Hematopoietic multipotent progenitor cell treated with erythropoietin and hydrocortisone succinate and interleukin-3 and kit ligand, for 17 days (in vitro differentiated cells): ENCODE results near the gene DEPDC1B.
"Not testable (repeated sequence)": the region's sequence is repeated elsewhere in the genome, so short reads cannot be mapped to it uniquely, and the experiment has no call there.

Experiments
- DNase-seq: peaks from one replicate; pipeline ENCODE4 v3.0.0-alpha.2; 2015; ENCODE audit warnings: low spot score

DEPDC1B gene

DNA sequence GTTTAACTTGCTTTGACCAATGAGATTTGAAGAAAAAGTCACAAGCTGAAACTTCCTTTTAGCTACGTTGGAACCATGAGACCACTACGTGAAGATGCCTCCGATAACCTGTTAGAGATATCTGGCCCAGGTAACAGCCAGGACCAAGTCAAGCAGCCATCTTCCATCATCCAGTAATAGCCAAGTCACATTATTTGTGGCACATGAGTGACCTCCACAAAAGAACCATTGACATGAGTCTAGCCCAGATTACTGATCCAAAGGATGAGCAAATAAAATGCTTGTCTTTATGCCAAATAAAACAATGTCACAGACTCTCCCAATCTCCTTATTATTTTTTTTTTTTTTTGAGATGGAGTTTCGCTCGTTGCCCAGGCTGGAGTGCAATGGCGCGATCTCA, 1.6 kb downstream of the DEPDC1B start:
- DNase-seq = no peak

DNA sequence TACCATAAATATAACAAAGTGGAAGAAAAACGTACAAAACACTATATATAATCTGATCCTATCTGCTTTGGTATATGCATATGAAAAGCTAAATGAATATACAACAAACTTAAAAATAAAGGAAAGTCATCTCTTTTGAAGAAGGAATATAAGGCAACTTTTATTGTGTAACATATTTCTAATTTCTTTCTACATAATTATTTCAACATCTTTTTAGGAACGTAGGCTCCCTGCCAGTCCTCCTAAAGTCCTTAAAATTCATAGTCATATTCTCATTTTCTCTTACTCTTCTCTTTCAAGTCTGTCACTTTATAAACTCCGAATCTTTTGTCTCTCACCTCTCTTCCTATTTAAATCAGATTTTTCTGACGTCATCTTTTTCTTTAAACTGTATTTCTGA, 9.6 kb downstream of the DEPDC1B start:
- DNase-seq = no peak

DNA sequence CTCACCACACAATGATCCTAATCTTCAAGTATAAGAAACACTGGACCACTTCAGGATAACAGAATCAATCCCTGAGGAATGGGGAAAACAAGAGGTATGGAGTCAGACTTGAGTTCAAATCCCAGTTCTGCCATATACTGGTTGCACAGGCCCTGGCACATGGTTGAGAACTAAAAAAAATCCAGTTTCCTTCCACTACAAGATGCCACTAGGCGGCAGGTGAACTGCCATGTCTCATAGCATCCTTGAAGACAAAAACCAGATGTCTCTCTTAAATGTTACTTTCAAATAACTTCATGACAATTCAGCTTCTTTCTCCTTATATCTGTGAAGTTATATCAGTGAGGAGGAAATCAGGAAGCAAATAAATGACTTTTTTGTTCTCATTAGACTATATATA, 11.0 kb downstream of the DEPDC1B start:
- no peak for DNase-seq

DNA sequence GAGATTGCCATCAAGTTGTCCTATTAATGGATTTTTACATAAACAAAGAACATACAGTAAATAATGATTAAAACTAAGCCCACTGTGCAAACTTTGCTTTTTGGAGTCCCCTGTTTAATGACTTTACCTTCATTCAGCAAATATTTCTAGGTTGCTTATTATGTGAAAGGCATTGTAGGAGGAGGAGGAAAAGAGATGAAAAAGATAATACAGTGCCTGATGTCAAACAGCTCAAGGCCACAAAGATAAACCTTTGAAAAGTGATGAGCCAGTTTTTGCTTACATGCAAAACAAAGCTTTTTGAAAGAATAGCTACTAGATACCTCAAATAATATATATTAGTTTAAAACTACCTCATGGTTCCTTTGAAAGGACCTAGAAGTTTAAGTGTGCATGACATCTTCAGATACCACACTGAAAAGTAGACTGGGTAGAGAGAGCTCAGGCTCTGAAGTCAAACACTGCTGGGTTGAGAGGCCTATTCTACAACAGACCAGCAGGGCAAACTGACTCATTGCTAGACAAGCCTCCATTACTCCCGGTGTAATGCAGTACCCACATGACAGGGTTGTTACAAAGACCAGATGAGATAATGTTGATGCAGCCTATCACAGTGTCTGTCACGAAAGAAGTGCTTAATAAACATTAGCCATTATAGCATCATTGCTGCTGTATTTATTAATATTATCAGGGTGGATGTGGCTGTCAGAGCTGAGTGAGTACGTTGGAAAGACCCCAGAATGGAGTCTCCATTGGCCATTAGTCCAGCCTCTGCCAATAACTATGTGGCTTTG, 11.8 kb downstream of the DEPDC1B start:
- DNase-seq = no peak

DNA sequence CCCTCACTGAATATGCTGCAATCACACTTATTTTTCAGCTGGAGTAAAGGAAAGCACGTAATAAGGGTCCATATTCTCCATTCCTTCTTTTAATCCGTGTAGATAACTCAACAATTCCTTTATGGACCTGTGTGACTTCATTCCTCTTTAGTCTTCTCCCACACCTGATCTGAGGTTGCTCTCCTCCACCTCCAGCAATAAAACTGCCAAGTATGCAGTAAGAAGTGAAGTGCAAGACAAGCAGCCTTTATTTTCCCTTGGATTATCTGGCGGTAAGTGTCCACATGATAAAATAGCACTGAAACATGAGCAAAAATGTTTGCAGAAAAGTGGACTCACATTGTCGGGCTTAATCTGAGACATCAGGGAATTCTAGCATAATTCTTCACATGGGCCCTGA, 13.8 kb downstream of the DEPDC1B start:
- no peak for DNase-seq

DNA sequence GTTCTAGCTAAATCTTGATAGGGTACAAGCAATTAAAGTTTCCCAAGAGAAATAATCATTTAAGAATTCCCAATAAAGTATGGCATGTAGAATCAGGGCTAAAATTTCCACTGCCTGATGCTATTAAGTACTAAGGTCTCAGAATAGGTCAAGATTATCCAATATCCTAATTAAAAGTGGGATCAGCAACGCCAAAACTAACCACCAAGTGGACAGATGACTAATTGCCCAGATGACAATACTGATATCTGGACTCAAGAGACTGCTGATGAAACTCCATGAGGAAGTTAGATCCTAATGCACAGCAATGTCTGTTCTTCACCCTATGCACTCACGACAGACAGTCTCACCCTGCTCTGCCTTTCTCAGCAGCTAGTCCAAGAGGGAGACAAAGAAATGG, 14.3 kb downstream of the DEPDC1B start:
- DNase-seq = no peak

DNA sequence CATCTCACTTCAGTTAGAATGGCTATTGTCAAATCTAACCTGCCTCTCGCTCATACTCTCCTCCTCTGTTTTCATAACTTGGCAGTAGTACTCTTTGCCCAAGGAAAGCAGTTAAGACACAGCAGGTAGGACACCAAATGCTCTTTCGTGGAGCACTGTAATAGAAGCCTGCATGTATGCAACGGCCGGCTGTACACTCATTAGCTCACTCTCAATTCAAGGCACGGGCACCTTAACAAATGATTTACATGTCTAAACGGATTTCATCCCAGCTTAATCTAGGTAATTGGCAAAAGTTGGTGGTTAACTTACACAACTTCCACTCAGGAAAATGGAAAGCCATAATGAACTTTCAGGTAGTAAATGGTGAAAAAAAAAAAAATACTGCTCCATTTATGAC, 14.9 kb downstream of the DEPDC1B start:
- DNase-seq = no peak

DNA sequence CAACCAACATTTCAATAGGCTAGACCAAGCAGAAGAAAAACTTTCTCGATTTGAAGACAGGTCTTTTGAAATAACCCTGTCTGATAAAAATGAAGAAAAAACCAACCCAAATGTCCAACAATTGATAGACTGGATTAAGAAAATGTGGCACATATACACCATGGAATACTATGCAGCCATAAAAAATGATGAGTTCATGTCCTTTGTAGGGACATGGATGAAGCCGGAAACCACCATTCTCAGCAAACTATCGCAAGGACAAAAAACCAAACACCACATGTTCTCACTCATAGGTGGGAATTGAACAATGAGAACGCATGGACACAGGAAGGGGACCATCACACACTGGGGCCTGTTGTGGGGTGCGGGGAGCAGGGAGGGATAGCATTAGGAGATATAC, 18.0 kb downstream of the DEPDC1B start:
- DNase-seq = not testable (repeated sequence)

DNA sequence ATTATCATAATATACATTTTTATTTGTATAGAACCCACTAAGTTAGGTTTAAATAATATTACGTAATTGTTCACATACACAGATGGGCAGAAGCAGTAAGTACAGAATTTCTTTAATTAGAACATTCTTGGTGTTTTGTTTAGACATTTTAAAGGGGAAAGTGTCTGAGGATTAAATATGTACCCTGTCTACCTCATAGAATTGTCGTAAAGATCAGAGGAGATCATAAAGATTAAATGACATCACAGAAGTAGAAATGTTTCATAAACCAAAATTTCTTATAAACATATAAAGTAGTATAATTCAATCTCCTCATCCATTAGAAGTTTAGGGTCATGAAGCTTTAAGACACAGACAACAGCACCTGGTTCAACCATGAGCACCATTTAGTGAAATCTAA, 20.1 kb downstream of the DEPDC1B start:
- DNase-seq = no peak

DNA sequence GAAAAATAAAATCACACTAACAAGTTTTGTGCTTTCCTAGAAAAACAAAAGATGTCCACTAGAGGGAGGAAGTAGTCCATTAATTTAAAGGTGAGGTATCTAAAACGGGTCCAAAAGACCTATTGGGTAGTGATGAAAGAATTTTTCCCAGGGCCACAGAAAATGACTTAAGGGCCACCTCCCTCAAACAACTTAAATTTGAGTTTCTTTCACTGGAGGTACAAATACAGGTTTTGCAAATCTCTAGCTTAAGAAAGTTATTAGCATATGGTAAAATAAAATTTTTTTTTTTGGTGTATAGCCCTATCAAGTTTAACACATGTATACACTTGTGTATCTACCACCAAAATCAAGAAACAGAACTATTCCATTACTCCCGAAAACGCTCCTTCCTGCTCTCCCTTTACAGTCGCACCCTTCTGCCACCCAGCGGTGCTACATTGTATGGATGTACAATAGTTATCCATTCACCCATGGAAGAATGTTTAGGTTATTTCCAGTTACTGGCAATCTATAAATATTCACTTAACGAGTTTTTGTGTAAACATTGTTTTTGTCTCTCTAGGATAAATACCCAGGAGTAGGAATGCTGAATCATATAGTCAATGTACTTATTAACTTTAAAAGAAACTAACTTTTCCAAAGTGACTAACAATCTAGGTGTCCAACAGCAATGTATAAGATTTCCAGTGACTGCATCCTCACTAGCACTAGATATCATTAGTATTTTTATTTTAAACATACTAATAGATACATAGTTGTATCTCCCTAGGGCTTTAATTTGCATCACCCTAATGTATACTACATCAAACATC, 21.9 kb downstream of the DEPDC1B start:
- peak; percentile 33 for DNase-seq

DNA sequence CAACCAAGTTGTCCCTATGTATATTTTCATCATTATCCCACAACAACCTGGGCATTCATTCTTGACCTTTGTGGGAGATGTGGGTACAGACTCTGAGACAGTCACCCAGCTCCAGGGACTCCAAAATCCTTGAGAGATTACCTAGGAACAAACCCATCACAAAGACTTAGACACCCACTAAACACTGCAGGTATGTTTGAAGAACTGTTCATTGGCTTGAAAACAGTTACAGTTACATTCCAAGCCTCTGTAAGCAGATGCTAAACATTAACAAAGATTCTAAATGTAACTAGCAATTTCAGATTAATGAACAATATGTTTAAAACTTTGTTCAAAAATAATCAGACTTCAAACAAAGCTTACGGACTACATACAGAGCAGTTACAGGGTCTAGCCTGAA, 24.7 kb downstream of the DEPDC1B start:
- no peak for DNase-seq

DNA sequence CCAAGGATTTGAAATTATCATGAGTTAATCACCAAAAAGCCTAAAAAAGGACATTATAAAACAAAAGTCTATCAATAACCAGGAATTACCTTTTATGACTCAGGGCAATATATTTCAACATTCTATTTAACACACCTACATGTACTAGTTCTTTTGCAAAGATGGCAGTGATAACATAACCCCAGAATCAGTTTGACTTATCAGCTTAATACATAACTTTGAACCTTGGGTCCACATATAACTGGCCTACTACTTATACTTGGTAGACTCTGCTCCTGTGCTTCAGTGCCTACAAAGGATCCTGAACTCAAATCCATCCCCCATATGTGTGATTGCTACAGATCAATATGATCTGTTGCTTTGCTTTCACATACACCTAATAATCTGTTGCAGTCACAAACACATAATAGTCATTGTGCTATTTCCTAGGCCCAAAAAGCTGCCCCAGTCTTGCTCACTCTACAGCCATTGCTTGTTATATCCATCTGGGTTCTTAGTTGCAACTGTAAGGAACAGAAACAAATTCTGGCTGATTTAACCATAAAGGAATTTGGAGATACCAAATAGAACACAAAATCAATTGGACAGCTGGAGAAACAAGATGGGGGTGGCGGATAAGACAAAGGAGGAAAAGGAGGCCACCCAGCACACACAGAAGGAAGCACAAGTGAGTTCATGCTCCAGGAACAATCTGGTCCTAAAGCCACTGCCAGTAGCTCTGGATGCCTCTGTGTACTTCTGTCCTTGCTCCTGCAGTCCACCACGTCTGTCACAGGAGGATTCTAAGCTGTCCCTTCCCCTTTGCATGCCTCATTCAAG, 25.5 kb downstream of the DEPDC1B start:
- DNase-seq = no peak

DNA sequence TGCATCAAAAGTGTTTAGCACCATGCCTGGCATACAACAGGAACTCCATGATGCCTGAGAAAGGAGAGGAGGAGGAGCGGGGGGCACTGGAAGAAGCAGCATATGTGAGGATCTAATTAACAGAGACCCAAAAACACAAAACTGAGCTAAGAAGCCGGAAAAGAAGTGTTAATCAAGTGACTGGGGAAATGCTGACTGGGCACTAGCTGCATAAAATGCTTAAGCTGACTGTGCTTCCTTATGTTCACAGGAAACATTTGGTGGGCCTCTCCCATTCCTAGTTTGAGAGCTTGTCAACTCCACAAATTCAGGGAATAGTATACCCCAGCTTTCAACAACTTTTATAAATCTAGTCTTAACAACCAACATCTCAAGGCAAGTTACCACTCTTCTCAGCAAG, 26.6 kb downstream of the DEPDC1B start:
- DNase-seq = no peak

DNA sequence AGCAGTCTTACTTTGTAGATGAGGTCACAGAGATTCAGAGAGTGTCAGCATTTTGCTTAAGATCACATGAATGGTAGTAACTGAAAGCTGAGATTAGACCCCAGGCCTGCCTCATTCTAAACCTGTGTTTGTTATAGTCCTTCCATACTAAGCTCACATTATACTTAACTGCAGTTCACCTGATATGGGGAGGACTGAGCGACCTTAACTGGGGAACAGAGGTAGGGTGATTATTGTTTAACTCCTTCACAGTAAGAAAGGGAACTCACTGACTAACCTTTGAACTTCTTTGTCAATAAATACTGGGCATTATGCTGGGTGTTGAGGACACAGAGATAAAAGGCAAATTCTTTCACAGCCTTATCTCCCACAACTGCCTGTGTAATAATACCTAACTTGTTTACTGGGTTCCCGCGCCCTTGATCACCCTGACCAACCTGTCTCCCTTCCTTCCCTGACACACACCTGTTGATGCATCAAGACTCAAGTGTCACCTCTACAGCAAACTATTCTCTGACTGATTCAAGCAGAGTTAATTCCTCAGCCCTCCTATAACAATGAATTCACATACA, 27.2 kb downstream of the DEPDC1B start:
- DNase-seq = no peak

DNA sequence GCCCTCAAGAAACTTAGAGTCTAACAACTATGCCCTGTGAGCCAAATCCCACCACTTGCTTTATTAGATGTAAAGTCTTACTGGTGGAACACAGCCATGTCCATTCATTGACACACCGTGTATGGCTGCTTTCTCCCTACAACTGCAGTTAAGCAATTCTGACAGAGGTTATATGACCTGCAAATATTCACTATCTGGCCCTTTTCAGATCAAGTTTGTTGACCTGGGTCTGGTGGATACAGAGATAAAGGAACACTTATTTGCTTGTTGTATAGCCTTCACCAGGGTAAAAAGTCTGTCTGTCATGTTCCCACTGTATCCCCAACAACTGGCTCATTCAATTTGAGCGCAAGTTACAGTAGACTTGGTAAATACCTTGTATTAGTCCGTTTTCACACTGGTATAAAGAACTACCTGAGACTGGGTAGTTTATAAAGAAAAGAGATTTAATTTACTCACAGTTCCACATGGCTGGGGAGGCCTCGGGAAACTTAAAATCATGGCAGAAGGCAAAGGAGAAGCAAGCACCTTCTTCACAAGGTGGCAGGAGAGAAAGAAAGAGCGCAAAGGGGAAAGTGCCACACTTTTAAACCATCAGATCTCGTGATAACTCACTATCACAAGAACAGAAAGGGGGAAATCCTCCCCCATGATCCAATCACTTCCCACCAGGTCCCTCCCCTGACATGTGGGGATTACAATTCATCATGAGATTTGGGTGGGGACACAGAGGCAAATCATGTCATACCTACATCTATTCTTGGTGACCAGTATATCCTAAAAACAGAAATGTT, 27.9 kb downstream of the DEPDC1B start:
- DNase-seq = no peak

DNA sequence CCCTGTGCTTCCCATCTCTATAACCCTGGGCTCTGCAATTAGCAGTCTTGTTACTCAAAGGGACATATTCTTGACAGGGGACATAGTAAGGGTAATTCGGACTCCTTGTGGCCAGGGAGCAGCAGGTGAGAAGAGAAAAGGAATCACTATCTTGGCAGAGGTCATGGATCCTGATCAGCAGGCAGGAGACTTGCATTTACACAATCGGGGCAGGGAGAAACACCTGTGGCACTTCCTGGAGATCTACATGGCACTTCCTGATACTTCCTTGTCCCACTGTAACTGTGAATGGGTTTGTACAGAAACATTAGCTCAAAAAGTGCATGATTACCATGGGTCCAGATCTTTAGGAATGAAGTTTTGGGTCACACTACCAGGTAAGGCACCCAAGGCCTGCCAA, 29.2 kb downstream of the DEPDC1B start:
- no peak for DNase-seq

DNA sequence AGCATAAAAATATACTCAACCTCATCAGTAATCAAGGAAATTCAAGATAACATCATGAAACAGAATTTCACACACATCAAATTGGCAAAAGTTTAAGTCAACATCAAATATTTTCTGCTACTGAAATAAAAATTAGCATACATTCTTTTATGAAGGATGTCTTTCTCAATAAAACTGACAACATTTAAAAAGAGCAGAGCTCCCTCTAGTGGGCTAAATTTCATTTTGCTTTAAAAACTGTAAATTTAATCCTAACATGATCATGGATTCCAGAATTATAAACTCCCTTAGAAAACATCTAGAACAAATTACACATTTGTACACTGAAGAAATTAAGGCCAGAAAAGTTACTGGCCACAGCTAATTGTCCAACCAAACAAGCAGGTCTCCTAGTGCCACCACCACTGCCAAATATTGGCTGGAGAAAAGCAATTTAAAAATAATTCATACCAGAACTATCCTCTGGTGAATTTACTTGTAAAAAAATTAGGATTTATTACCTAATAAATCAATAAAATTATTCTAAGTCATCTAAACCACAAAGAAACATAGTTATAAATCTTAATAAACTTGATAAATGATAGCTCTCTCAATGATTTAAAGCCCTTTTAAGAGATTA, 31.2 kb downstream of the DEPDC1B start:
- peak; percentile 41 for DNase-seq

DNA sequence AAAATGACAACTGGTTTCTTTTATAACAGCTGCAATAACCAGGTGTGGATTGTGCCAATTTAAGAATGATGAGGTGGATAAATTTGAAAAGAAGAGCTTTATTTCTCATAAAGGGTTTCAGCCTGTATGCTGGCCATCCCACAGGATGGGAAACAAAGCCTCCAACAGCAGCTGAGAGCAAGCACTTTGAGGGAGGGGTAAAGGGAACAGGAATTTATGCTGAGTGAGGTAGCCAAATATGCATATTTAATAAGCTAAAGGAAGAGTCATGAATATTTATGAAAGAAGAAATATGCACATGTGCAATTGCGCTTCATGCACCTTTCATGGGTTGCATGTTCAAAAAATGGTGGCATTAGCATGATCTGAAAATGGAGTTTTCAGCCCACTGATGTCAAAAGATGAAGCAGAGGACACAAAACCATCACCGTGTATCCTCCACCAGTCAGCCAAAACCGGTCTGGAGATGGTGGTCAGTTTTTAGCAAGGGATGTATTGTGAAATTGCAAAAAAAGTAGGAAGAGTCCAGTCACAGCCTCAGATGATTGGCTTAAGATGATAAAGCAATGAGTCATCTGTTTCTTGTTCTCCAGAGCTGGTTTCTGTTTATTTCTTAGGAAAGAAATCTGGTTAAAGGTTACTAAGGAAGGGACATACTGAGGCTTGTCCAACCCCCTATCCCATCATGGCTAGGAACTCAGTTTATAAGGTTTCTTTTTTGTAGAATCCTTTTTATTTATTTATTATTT, 47.9 kb downstream of the DEPDC1B start:
- no peak for DNase-seq

DNA sequence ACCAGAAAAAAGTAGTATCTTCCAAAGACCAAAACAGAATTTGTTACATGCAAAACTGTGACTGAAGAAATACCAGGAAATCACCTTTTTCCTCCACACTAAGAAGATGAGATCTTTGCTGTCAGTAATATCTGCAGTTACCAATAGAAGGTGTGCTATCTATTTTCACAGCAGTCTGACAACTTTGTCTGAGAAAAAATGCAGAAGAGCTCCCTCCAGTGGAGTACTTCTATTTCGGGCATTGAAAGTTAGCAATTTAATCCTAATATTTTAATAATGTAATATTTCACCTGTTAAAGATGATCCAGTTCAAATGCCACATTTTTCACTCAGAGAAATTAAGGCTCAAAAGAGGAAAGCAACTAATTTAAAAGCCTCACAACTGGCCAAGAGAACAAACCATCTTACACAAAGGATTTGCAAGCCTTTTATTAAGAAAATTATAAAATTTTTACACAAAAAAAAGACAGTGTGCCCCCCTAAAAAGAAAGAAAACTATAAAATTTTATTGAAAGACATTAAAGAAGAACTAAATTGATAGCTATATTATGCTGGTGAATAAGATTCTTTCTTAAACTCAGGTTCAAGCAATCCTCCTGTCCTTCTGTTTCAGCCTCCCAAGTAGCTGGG, 50.6 kb downstream of the DEPDC1B start:
- no peak for DNase-seq

DNA sequence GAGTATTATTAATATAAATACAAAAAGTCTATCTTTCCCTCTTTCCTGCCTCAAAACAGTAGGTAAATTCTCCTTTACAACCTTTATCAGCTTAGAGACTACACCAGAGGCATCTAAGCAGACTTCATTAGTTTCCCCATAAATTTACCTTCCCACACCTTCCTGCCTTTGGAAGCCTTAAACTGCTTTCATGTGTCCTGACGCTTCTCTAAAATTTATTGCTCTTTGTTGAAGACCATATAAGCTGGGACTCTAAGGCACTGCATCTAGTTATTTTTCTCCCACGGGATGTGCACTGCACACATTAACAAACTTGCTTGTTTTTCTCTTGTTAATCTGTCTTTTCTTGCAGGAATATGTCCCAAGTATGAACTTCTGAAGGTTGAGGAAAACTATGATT, 51.8 kb downstream of the DEPDC1B start:
- no peak for DNase-seq
